CD4-positive, alpha-beta T cell treated with Interleukin-2 at 100 ng/mL for 4 hours (primary cell): ENCODE measurements around the gene PIGZ.

ENCODE experiments used
- DNase-seq: peaks from one replicate; pipeline ENCODE4 v3.0.0-alpha.2; 2020; ENCODE audit warnings: low spot score

Gene PIGZ

GRCh38 chr3:196903740-196904139 is 64.9 kb downstream of the PIGZ start:
- no peak for DNase-seq

- DNase-seq, result no peak
Observed at GRCh38 chr3:196902296-196902695, 66.3 kb downstream of the PIGZ start.

GRCh38 chr3:196901768-196902167 is 66.9 kb downstream of the PIGZ start:
- no peak for DNase-seq
